GM21515 (cell line): ENCODE data around the gene MRPL34.
"Not testable (repeated sequence)": the region's sequence is repeated elsewhere in the genome, so short reads cannot be mapped to it uniquely, and the experiment has no call there.

Source experiments
- ATAC-seq: cut with Tn5 transposase; IDR thresholded peaks from one replicate; pipeline ENCODE4 v1.9.1; 2021; ENCODE audit not compliant: unreplicated experiment

MRPL34 gene

GRCh38 chr19:17285415-17286135, 20.1 kb upstream of the MRPL34 start:
- ATAC-seq = no peak

- ATAC-seq = no peak
Measured at GRCh38 chr19:17286263-17286662, 19.4 kb upstream of the MRPL34 start.

- no peak for ATAC-seq
Measured at GRCh38 chr19:17286752-17287151, 18.9 kb upstream of the MRPL34 start.

- ATAC-seq = no peak
Measured at GRCh38 chr19:17289489-17289888, 16.2 kb upstream of the MRPL34 start.

GRCh38 chr19:17292301-17293074, 13.2 kb upstream of the MRPL34 start:
- peak; percentile 71 for ATAC-seq

- ATAC-seq = no peak
Measured at GRCh38 chr19:17293605-17294004, 12.1 kb upstream of the MRPL34 start.

- ATAC-seq = no peak
Measured at GRCh38 chr19:17294051-17294891, 11.4 kb upstream of the MRPL34 start.

GRCh38 chr19:17295551-17295950, 10.1 kb upstream of the MRPL34 start:
- not testable (repeated sequence) for ATAC-seq

GRCh38 chr19:17296273-17296672, 9.4 kb upstream of the MRPL34 start:
- ATAC-seq = no peak

GRCh38 chr19:17296976-17297375, 8.7 kb upstream of the MRPL34 start:
- no peak for ATAC-seq

GRCh38 chr19:17300992-17301619, 4.6 kb upstream of the MRPL34 start:
- no peak for ATAC-seq

GRCh38 chr19:17302391-17303166, 3.1 kb upstream of the MRPL34 start:
- no peak for ATAC-seq

GRCh38 chr19:17303167-17303939, 2.3 kb upstream of the MRPL34 start, which contains the start of gene ABHD8:
Gene ABHD8 (minus strand): TSS chr19:17303425. CDS start chr19:17301616, 1,809 bp downstream.
- peak; percentile 49 for ATAC-seq

- no peak for ATAC-seq
Measured at GRCh38 chr19:17303940-17304267, 1.8 kb upstream of the MRPL34 start.

GRCh38 chr19:17304386-17305215, 1.1 kb upstream of the MRPL34 start:
- no peak for ATAC-seq

- ATAC-seq = no peak
Measured at GRCh38 chr19:17305216-17305516, 506 bp upstream of the MRPL34 start.

GRCh38 chr19:17306285-17306714, 628 bp downstream of the MRPL34 start:
- ATAC-seq = no peak

- ATAC-seq = no peak
Measured at GRCh38 chr19:17307876-17308377, 2.3 kb downstream of the MRPL34 start.
